Activated CD8-positive, alpha-beta memory T cell treated with anti-CD3 and anti-CD28 coated beads, Interleukin-2, amount 50 U/mL, for 24 hours (primary cell): ENCODE measurements around the gene CHD2.
"Not testable (repeated sequence)": the region's sequence is repeated elsewhere in the genome, so short reads cannot be mapped to it uniquely, and the experiment has no call there.

Experiments
- DNase-seq: peaks from one replicate; pipeline ENCODE4 v3.0.0-alpha.2; 2020; ENCODE audit errors: extremely low read depth

The CHD2 gene

GRCh38 chr15:93035953-93036810 is 136.1 kb downstream of the CHD2 start:
- DNase-seq, result no peak

GRCh38 chr15:93036951-93037819 is 137.1 kb downstream of the CHD2 start:
- no peak for DNase-seq

- DNase-seq, result no peak
Measured at GRCh38 chr15:93037820-93038705, 137.9 kb downstream of the CHD2 start.

- not testable (repeated sequence) for DNase-seq
Measured at GRCh38 chr15:93039562-93040287, 139.6 kb downstream of the CHD2 start.

- no peak for DNase-seq
Measured at GRCh38 chr15:93040288-93041158, 140.4 kb downstream of the CHD2 start.

- DNase-seq, result no peak
Measured at GRCh38 chr15:93041159-93041547, 141.0 kb downstream of the CHD2 start.

- DNase-seq, result no peak
Measured at GRCh38 chr15:93042211-93042610, 142.1 kb downstream of the CHD2 start.

GRCh38 chr15:93042691-93043378 is 142.7 kb downstream of the CHD2 start:
- DNase-seq, result no peak

GRCh38 chr15:93043621-93044300 is 143.6 kb downstream of the CHD2 start:
- DNase-seq, result no peak

GRCh38 chr15:93044301-93045190 is 144.4 kb downstream of the CHD2 start:
- DNase-seq, result no peak

GRCh38 chr15:93045191-93045785 is 145.2 kb downstream of the CHD2 start:
- no peak for DNase-seq

GRCh38 chr15:93046120-93046519 is 146.0 kb downstream of the CHD2 start:
- DNase-seq, result no peak

- DNase-seq, result no peak
Measured at GRCh38 chr15:93046721-93047120, 146.6 kb downstream of the CHD2 start.

- no peak for DNase-seq
Measured at GRCh38 chr15:93047621-93048425, 147.7 kb downstream of the CHD2 start.

GRCh38 chr15:93048426-93048721 is 148.2 kb downstream of the CHD2 start:
- no peak for DNase-seq

GRCh38 chr15:93048759-93049161 is 148.6 kb downstream of the CHD2 start:
- no peak for DNase-seq

GRCh38 chr15:93049233-93049632 is 149.1 kb downstream of the CHD2 start:
- DNase-seq, result no peak
